ENCODE measurements around the gene TFB2M. TPM values are rescaled to one million over a fixed set of nuclear protein-coding genes. Genes with fewer than 3 reads are reported as not detected.

The TFB2M gene
- total RNA-seq, 1 donor from 2014 or later: 6.9 TPM

DNA sequence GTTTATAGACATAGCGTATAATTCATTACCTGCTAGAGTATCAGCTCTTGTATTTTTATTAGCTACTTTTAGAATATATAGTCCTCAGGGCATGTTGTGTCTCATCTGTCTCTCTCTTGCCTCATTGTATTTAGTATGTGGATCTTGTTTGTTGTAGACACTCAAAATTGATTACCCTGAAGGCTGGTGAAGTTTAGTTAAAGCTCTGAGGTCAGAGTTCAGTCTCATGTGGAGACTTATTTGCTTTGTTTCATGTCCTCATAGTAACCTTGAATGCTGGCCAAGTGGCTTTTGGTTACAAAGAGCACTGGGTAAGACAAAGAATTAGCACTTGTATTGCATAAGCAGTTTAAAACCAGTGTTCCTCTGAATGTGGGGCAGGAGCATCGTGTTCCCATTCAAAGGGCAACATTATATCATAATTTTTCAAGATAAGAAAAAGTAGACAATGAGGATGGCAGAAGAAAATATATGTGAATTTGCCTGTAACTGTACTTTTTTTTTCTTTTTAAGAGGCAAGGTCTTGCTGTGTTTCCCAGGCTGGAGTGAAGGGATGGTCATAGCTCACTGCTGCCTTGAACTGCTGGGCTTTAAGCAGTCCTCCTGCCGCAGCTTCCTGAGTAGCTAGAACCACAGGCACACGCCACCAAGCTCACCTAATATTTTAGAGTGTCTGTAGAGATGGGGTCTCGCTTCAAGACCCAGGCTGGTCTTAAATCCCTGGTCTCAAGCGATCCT lies 17.6 kb upstream of the TFB2M start:
- no peak overlapping the region for H3K4me3 ChIP-seq
- no peaks in the 10 kb centered on the region for H3K9me3 ChIP-seq
- H3K4me1 ChIP-seq: peaks cover 70% of the 10 kb centered on the region
- H3K27ac ChIP-seq: no peak overlapping the region
- no peaks in the 10 kb centered on the region for H3K36me3 ChIP-seq
- intact Hi-C loops (cut with DNase I): no loop called here
- TF ChIP-seq POLR2AphosphoS5 (IDR thresholded peaks at IDR 0.05; ENCODE audit: insufficient read depth in 1 of 2, low read depth in 1 of 2): peak in 1 of 2 donors; percentile 73
- no peak for TF ChIP-seq POLR2A (IDR thresholded peaks at IDR 0.05)
- DNase-seq (ENCODE audit: extremely low spot score in 2 of 2): no peak
- no peaks in the 10 kb centered on the region for H3K27me3 ChIP-seq

DNA sequence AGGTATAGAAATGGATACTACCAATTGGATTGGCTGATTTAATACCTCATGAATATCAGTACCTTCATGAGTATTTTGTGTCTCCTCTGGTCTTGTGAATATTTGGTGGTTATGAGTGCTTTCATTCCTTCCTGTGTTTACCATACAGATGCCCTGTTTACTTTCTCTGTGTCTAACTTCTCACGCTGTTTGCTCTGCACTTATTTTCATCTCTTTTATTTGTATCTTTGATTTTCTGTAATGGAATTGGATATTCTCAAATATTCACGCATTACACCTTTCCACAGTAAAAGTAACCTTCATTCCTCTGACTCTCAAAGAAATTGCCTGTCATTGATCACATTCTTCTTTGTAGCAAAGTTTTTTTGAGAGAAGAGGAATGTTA lies 17.0 kb upstream of the TFB2M start:
- Histone ChIP-seq H3K36me3 (no peaks in the 10 kb centered on the region), H3K9me3 (no peaks in the 10 kb centered on the region), H3K4me1 (peaks cover 68% of the 10 kb centered on the region), H3K27ac (no peak overlapping the region), H3K4me3 (no peak overlapping the region), H3K27me3 (no peaks in the 10 kb centered on the region)
- intact Hi-C loops (cut with DNase I): no loop called here
- no peak for DNase-seq (ENCODE audit: extremely low spot score in 2 of 2)
- TF ChIP-seq POLR2A (IDR thresholded peaks at IDR 0.05) (no peak), CTCF (IDR thresholded peaks at IDR 0.05) (no peak)

- Histone ChIP-seq H3K4me1 (peaks cover 62% of the 10 kb centered on the region), H3K36me3 (no peaks in the 10 kb centered on the region), H3K4me3 (no peak overlapping the region), H3K9me3 (no peaks in the 10 kb centered on the region), H3K27me3 (no peaks in the 10 kb centered on the region), H3K27ac (no peak overlapping the region)
- TF ChIP-seq POLR2AphosphoS5 (IDR thresholded peaks at IDR 0.05; ENCODE audit: insufficient read depth in 1 of 2, low read depth in 1 of 2): no peak
- TF ChIP-seq CTCF (IDR thresholded peaks at IDR 0.05): no peak
- intact Hi-C loops (cut with DNase I): no loop called here
- DNase-seq (ENCODE audit: extremely low spot score in 2 of 2): no peak
These were observed 16.4 kb upstream of the TFB2M start for GRCh38 chr1:246582301-246583055.

- H3K27me3 ChIP-seq: no peaks in the 10 kb centered on the region
- TF ChIP-seq POLR2A (IDR thresholded peaks at IDR 0.05): no peak
- no peak for TF ChIP-seq POLR2AphosphoS5 (IDR thresholded peaks at IDR 0.05; ENCODE audit: insufficient read depth in 1 of 2, low read depth in 1 of 2)
- no peak for TF ChIP-seq CTCF (IDR thresholded peaks at IDR 0.05)
- no peak overlapping the region for H3K27ac ChIP-seq
- DNase-seq (ENCODE audit: extremely low spot score in 2 of 2): no peak
- intact Hi-C loops (cut with DNase I): no loop called here
- no peaks in the 10 kb centered on the region for H3K36me3 ChIP-seq
- peaks cover 61% of the 10 kb centered on the region for H3K4me1 ChIP-seq
- H3K4me3 ChIP-seq: no peak overlapping the region
- no peaks in the 10 kb centered on the region for H3K9me3 ChIP-seq
These were observed 14.7 kb upstream of the TFB2M start for GRCh38 chr1:246580497-246581370.

DNA sequence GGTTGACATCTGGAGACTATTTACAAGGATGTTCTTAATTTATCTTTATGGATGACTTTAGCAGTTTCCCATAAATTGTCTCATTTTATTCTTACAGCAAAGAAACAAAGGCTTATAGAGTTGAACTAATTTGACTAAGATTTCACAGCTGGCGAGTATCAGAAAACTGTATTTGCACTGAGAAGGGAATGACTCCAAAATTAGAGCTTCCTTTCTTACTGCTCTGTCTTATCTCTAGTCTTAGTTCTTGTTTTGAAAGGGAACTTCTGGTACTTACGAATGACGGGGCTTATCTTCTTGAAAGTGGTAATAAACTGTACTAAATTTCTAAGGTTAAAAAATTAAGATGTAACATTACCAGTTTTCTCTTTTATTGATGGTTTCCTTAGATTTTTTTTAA lies 13.8 kb upstream of the TFB2M start:
- Histone ChIP-seq H3K36me3 (no peaks in the 10 kb centered on the region), H3K27me3 (no peaks in the 10 kb centered on the region), H3K4me3 (no peak overlapping the region), H3K27ac (peak overlapping the region; percentile 5), H3K4me1 (peaks cover 55% of the 10 kb centered on the region), H3K9me3 (no peaks in the 10 kb centered on the region)
- DNase-seq (ENCODE audit: extremely low spot score in 2 of 2): no peak
- intact Hi-C loops (cut with DNase I): no loop called here
- no peak for TF ChIP-seq POLR2A (IDR thresholded peaks at IDR 0.05)
